HPDE6-E6E7 (cell line): ENCODE measurements around the gene COL15A1.

Source experiments
- DNase-seq: peaks from one replicate; pipeline ENCODE4 v3.0.0; 2011; ENCODE audit warnings: missing footprints; ENCODE audit errors: extremely low spot score

COL15A1 gene

DNA sequence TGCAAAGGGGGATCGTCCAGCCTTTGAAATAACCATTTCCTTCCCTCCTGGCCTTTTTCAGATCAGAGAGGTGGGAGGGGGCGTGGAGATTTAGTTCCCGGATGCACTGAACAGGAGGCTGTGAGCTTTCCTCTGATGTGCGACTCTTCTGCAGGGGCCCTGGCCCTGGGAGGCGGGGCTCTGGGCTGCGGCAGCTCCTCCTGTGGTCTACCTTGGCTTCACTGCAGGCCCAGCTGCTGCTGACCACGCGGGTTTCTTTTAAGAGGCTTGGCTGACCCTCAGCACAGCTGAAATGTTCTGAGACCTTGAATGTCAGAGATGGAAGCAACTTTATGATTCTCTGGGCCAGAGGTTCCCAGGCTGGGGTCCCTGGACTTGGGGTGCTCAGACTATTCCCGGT lies 27.0 kb upstream of the COL15A1 start:
- no peak for DNase-seq

DNA sequence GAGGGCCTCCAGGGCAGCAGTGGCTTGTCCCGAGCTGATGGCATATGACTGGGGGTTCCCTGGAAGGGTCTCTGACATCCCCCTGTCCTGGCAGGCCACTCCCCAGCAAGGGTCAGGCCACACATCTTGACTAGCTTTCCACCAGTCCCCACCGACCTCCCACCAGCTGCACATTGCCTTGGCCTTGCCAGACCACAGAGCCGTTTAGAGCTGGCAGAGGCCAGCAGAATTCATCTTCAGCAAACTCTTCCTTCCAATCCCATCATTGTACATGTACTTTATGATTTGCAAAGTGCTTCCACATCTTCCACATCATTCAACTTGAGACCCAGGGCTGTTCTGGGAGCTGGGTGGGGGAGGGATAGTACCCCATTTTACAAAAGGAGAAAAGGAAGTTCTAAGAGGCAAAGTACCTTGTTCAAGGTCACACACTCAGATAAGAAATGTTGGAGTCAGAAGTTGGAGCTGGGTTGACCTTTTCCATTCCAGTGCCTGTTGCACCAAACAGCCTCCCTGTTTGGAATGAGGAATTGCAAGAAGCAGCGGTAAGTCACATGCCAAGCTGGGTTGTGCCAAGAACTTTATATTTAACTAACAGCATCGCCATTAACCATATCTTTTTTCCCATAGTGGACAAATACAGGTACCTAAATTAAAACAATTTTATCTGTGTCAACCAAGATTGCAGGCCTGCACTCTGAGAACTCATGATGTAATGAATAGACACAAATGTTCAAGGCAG lies 25.8 kb upstream of the COL15A1 start:
- DNase-seq, result no peak

DNA sequence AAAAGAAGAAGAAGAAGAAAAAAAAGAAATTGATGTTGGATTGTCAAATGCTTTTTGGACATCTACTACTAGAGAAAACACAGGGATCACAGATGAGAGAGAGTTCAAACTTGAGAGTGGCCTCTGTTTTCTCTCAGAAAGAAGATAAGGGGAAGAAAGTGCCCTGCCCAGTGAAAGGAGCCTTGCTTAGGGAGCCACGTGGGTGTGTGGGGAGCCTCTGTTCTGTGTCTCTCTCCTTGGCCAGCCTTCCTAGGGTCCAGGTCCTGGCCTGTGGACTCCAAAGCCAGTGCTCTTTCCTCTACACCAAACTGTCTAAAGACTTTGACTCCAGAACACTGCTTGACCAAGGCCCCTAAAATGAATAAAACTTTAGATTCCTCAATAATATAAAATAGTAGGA lies 22.0 kb upstream of the COL15A1 start:
- no peak for DNase-seq

DNA sequence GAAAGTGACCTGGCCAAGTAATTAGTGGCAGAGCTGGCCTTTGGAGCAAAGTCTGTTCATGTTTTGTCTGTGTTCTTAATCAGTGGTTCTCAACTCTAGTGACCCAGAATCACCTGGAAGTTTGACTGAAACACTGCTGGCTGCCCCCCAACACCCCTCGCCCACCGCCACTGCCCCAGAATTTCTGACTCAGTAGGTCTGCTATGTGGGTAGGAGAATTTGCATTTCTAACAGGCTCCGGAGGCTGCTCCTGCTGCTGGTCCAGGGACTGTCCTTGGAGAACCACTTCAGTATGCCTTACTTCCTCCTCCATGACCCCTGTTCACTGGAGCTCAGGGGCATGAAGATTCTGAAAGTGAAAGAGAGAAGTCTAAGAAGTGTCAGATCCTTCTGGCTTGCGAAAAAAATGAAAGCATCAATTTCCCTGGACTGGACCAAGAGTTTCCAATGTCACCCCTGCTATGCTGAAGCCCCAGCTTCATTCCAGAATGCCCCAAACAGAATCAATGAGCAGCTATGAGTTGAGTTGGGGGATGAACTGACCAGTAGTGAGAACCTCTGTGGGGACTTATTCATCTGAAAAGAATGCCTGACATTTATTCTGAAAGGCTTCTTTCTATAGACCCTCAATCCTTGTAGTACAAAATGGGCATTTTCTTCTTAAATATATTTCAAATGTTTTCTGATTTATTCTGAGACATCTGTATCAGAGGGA lies 20.8 kb upstream of the COL15A1 start:
- DNase-seq, result no peak

DNA sequence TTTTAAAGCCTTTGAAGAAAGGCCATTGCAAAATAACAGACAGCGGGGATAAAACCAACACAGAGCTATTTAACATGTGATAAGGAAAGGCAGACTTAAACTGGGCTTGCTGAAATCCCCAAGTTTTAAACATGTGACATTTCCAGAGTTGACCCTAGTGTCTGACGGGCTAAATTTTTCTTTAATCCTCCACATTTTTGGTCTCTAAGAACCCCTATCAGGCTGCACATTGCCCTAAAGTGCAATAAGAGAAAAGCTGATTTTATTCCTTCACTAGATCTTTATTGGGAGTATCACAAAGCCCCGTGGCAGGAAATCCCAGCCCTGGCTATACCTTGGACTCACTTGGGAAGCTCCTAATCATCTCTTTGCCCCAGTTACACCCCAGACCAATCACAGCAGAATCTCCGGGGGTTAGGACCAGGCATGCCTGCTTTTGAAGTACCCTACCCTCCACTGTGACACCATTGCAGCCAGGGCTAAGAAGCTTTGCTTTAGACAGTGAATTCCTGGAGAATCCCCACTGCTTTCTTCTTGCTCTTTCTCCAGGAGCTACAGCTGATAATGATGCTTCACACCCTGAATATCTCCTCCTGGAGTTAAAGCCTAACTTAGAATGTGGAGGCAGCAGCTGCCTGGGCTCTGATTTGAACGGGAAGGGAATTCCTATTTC lies 20.1 kb upstream of the COL15A1 start:
- DNase-seq, result no peak

DNA sequence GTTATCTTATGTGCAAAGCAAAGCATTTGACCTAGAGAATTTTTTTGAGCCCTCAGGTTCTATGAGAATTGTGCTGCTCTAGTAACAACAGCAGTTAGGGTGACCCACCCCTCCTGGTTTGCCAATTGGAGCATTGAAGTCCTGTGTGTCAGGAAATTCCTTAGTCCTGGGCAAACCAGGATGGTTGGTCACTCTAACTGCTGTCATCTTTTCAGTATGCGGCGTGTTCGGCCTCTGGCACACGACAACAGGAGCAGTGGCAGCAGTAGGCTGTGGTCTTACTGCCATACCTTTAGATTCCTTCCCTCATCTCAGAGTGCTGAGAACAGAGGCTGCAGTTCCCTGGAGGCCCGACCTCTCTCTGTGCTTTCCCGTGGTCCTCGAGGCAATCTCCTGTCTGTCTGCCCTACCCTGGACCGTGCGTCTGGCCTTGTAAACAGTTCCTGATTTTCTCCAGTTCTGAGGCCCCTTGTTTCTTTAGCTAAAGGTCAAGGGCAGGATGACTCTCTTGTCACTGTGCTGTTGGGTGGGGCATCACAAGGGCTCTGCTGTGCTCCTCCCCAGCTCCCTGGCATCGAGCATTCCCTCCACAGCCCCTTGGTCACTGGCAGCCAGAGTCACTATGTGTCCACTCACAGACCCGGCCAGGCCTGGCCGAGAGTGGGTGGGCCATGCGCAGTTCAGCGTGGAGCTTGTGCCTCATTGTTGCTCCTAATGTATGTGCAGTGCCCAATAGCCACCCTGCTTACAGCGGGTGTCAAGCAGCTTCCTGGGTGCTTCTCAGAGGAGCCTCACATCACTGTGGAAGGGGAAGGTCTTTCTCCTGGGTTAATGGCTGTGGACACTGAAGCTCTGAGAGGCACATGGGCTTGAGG lies 18.5 kb upstream of the COL15A1 start:
- DNase-seq, result no peak

DNA sequence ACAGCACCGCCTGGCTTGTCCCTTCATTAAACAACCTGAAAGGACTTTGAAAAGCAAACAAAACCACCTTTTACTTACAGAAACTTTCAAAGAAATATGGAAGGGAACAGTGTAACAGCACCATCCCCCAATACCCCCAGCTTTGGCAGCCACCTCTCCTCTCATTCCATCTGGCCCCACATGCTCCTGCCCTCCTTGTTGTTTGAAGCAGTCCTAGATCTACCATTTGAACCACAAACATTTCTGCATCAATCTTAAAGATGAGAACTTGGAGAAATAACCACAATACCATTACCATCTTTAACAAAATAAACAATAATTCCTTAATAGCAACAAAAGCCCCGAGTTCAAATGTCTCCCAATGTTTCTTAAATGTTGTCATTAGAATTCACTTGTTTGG lies 17.8 kb upstream of the COL15A1 start:
- no peak for DNase-seq

DNA sequence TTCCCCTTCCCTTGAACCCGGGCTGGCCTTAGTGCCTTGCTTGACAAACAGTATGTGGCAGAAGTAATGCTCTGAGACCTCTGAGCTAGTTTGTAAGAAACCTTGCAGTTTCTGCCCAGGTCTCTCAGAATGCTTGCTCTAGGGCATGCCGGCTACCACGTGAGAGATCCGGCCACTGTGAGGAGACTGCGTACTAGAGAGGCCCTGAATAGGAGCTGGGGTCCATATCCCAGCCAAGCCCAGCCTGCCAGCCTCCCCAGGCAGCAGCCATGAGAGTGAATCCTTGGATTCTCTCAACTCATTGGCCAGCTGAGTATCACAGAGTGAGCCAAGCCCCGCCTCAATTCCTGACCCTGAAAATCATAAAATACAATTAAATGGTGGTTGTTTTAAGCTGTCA lies 16.0 kb upstream of the COL15A1 start:
- DNase-seq, result no peak

DNA sequence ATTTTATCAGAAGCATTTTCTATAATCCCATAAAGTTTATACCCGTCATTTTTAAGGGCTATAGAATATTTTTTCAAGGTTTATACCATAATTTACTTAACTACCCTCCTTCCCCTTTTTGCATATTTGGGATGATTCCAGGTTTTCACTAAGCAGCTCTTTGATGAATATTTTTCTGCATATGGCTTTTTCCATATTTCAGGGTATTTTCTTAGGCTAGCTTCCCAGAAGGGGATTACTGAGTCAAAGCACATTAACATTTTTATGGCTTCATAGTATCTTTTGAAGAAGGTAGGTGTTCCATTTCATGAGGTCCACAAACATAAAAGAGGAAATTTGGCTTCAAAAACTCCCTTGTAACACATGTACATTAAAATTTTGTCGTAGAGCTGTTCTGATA lies 14.6 kb upstream of the COL15A1 start:
- no peak for DNase-seq

DNA sequence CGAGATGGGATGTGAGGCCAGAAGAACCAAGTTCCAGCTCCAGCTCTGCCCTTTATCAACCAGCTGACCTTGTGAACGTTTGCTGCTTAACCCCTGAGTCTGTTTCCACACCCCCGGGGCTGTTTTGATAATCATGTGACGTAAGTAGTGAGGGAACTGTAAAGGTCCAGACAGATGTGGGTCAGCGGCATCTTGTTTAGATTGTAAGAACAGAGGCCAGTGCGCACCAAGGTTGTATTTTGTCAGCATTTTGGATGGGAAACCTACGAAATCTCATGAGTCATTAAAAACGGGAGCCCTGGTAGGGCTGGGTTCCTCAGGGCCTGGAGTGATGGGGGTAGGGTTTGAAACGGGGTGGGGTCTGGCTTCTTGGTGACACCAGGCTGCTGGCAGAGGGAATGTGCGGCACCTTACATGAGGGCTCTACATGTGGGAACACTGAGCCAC lies 13.8 kb upstream of the COL15A1 start:
- no peak for DNase-seq

DNA sequence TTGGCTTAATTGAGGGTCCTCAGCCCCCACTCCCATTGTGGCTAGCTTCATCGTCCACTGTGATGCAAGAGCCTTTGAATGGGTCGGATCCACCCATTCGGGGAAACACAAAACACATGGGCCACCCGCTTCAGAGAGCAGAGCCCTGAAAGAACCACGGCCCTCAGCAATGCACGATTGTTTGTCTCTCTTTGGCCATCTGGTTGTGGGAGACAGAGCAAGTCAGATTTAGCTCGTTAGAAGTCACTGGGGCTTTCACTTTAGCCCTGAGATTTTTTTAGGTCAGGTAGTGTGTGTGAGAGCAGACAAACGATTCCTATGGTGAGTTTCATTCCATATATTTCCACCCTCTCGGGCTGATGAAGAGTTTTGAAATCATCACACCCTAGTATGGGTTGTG lies 12.9 kb upstream of the COL15A1 start:
- DNase-seq, result no peak

DNA sequence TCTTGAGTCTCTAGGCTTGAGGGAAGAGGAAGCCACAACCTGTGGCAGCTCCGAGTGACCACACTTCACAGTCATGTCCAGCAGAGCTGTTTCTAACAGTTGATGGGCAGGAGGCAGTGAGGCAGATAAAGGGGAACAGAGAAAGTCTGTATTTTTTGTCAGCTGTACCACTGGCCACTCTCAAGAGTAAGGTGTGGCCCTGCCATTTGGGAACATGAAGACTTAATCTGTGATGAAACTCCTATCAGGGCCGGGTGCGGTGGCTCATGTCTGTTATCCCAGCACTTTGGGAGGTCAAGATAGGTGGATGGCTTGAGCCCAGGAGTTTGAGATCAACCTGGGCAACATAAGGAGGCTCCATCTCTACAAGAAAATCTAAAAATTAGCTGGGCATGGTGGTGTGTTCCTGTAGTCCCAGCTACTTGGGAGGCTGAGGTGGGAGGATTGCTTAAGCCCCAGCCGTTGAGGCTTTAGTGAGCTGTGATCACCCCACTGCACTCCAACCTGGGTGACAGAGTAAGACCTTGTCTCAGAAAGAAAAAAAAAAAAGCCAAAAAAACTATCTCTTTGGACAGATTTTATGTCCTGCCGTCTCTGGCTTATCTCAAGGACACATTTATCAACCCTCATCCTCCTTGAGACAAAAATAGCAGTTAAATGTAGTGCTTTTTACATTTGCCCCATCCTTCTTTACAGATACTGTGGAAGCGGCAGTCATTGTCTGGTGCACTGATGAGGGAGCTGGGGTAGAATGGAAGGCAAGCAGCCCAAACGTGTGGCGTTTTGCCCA lies 11.9 kb upstream of the COL15A1 start:
- no peak for DNase-seq

DNA sequence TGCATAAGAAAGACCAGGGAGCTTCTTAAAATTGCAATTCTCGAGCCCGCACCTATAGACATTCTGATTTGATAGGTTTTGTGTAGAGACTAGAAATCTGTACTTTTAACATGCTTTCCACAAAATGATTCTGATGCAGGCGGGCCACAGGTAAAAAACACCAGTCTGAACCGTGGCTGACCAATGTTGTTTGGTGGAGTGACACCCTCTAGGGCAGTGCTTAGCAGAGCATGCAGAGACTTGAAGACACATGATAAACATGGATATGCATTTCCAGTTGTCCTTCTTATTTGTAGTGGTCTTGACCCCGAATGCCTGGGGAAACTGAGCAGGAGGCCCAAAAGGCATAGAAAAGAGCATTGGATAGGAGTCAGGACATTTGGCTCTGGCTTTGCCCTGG lies 10.5 kb upstream of the COL15A1 start:
- DNase-seq, result no peak

DNA sequence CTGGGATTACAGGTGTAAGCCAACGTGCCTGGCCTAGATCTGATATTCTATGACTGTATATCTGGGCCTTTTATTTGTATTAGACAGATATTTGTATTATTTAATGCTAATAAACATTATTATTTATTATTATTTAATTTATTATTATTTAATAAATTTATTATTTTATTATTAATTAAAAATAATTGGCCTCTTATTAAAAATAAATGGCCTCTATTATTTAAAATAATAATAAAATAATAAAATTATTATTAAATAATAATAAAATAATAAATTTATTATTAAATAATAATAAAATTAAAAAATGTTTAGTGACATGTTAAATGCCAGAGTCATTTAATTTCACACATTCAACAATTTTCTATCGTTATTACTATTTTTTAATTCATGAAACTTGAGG lies 9.8 kb upstream of the COL15A1 start:
- DNase-seq, result no peak

DNA sequence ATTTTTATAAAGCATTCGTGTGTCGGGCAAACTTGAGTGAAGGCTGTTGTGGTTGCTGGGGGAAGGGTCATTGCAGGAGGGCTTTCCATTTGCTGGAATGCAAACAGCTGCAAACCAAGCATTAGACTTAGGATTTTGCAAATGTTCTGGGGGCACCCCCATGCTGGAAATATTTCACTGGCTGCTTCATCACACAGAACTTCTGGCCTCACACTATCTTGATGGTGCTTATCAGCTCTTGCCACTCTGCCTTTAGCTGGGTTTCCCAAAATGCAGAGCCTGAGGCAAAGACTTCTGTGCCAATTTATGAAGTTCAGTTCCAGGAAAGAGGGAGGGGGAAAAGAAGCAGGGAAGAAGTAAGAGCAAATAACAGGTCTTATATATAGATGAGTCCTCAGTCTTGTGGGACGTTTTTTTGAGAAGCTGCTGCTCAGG lies 8.6 kb upstream of the COL15A1 start:
- no peak for DNase-seq

DNA sequence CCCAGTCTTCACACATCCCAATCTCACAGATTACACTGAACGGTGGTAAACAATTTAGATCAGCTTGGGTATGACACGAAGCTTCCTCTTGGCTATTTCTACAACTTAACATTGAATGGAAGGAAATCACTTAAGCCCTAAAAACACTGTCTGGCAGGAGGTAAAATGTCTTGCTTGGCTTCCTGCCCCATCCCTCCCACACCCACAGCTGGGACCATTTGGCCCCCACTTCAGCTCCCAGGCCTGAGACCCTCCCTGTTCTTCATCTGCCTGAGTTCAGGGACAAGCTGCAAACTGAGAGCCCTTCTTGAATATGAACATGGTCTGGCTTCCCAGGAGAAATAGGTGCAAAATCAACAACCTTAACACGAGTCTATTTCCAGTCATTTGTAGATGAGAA lies 3.4 kb upstream of the COL15A1 start:
- no peak for DNase-seq

DNA sequence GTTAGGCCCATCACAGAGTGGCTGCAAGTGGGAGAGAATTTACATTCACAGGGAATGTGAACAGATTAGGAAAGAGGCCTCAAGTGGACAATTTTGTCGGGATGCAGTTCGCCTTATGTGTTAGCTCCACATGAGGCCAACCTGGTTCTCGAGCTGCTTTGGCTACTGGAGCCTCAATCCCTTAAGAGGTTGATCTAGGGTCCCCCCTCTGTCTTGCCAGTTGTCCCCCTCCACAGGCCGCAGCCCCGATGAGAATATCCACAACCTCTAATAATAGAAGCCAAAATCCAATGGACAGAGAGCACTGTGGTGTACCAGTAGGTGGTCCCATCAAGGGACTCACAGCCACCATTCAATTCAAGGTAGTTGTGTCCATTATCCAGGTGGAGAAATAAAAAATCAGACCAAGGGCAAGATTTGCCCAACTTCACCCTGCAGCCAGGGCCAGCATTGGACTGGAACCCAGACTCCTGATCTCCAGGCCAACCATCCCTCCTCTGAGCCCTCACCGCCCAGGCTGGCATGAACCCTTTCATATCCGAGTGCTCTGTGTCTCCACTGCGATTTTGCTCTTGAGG lies 1.7 kb upstream of the COL15A1 start:
- DNase-seq, result no peak

DNA sequence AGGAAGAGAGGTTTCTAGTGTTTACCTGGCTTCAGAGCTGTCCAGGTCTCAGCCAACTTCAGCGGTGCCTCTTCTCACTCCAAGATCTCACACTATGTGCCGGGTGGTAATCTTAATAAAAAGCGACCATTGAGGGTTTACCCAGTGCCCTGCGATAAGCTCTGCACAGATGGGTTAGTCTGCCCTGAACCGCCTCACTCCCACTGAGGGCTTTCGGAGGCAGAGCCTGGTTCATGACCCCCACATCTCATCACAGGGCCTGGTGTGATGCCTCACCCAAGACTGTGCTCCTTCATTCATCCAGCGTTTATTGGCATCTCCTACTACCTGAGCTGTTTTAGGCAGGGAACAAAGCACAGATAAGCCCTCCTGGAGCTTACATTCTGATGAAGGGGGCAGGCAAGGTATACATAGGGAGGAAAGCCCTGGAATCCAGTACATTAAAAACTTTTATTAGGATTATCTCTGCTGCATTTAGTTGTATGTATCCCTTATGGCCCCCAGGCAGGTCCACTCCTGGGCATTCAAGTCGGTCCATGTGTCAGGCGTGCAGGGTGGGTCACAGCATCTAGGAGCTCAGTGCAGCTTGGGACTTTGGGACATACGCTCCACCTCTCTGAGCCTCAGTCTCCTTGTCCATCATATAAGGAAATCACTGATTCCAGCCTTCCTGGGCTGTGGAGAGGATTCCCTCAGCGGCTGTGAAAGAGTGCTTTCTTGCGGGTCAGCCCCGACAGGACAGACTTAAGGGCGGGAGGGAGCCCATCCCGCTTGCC lies 613 bp upstream of the COL15A1 start:
- no peak for DNase-seq

DNA sequence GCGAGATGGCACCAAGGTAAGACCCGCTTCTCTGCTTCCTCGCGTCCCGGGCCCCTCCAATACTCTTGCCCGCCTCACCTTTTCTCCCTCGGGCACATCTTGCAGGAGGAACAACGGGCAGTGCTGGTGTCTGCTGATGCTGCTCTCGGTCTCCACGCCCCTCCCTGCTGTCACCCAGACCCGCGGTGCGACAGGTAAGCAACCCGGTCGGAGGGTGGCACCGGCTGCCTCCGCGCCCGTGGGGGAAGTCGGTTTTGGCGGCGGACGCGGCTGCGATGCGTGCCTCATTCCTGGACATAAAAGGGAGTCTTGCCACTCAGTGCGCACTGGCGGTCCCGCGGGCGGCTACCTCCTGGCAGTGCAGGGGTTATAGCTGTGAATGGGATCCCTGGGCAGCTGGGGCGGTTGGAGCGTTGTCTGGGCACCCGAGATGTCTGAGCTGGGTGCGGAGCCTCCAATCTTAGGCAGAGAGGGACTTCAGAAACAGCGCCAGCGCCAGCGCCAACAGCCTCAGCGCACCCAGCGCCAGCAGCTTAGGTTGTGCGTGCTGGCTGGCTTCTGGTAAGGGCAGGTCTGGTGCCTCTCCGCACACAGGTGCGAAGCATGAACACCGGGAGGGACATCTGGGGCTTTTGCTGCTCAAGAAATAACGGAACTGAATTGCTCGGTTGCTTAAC lies 488 bp downstream of the COL15A1 start:
- DNase-seq, result no peak

DNA sequence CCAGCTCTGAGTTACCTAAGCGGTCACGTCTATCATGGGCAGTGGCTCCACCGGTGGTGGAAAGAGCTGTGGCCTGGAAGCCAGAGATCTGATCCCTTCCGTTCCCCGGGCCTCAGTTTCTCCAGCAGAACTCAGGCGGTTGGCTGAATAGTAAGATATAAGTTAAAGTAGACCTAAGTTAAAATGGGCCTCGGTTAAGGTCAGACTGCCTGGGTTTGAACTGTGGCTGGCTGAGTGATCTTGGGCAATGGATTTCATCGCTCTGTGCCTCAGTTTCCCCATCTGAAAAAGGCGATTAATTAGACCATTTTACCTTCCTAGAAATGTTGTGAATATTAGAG lies 997 bp downstream of the COL15A1 start:
- DNase-seq, result no peak
